ENCODE data around the gene ANKRD31.

The ANKRD31 gene

GRCh38 chr5:75023368-75024159, 213.1 kb downstream of the ANKRD31 start:
- DNase-seq = no peak
- Histone ChIP-seq H3K9me3 (no peaks in the 10 kb centered on the region), H3K4me1 (no peaks in the 10 kb centered on the region), H3K27me3 (no peaks in the 10 kb centered on the region), H3K27ac (no peak overlapping the region), H3K36me3 (no peaks in the 10 kb centered on the region), H3K4me3 (no peak overlapping the region)
- no peak for TF ChIP-seq CTCF (IDR thresholded peaks at IDR 0.05)
- intact Hi-C loops (cut with DNase I; ENCODE audit: low total_unique reads) = no loop called here

DNA sequence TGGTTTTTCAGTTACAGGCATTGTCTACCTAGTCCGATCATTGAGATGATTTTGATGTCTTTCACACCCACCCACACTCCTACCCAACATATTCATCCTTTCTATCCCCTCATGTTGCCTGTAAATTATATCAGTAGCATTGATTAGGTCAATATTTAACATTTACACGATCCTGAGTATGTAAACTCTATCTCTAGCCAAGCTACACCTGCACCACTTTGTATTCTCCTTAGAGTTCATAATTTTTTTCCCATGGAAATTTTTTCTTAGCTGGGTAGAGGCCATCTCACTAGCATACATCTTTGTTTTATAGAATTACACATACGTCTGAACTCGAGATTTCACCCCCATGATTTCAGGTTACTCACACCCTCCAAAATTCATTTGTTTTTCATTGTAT, 214.9 kb downstream of the ANKRD31 start:
- H3K9me3 ChIP-seq = no peaks in the 10 kb centered on the region
- no peaks in the 10 kb centered on the region for H3K36me3 ChIP-seq
- H3K27me3 ChIP-seq = no peaks in the 10 kb centered on the region
- no peaks in the 10 kb centered on the region for H3K4me1 ChIP-seq
- no peak for TF ChIP-seq CTCF (IDR thresholded peaks at IDR 0.05)
- DNase-seq = no peak
- H3K4me3 ChIP-seq = no peak overlapping the region
- H3K27ac ChIP-seq = no peak overlapping the region
- intact Hi-C loops (cut with DNase I; ENCODE audit: low total_unique reads) = no loop called here

DNA sequence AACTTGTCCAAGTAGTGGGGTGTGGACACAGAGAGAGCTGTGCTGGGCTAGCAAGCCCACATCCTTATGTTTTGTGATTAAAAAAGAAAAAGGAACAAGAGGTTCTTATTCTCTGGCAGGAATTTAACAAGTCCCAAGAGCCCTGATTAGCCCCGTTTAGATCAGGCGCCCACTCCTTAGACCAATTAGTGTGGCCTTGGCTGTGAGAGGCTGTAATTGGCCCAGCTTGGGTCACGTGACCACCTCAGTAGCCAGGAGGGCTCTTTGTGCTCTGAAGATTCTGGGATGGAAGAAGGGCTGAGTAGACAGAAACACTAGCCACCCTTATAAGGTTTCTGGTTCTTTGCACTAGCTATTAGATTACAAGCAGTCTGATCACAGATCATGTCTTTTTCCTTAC, 215.5 kb downstream of the ANKRD31 start:
- no peak for DNase-seq

GRCh38 chr5:75020016-75020656, 216.5 kb downstream of the ANKRD31 start:
- Histone ChIP-seq H3K27ac (no peak overlapping the region), H3K27me3 (no peaks in the 10 kb centered on the region), H3K4me3 (no peak overlapping the region), H3K9me3 (no peaks in the 10 kb centered on the region), H3K36me3 (no peaks in the 10 kb centered on the region), H3K4me1 (no peaks in the 10 kb centered on the region)
- no peak for DNase-seq
- no peak for TF ChIP-seq CTCF (IDR thresholded peaks at IDR 0.05)
- intact Hi-C loops (cut with DNase I; ENCODE audit: low total_unique reads) = no loop called here

More for the DNA sequence above, 215.5 kb downstream of the ANKRD31 start:
- H3K36me3 ChIP-seq = no peaks in the 10 kb centered on the region
- no peak overlapping the region for H3K4me3 ChIP-seq
- no peaks in the 10 kb centered on the region for H3K27me3 ChIP-seq
- intact Hi-C loops (cut with DNase I; ENCODE audit: low total_unique reads) = no loop called here
- no peak for TF ChIP-seq CTCF (IDR thresholded peaks at IDR 0.05)
- no peak overlapping the region for H3K27ac ChIP-seq
- no peaks in the 10 kb centered on the region for H3K9me3 ChIP-seq
- H3K4me1 ChIP-seq = no peaks in the 10 kb centered on the region

GRCh38 chr5:75018805-75019587, 217.7 kb downstream of the ANKRD31 start:
- TF ChIP-seq CTCF (IDR thresholded peaks at IDR 0.05) = no peak
- no peaks in the 10 kb centered on the region for H3K9me3 ChIP-seq
- H3K4me3 ChIP-seq = no peak overlapping the region
- intact Hi-C loops (cut with DNase I; ENCODE audit: low total_unique reads) = no loop called here
- H3K4me1 ChIP-seq = no peaks in the 10 kb centered on the region
- H3K36me3 ChIP-seq = no peaks in the 10 kb centered on the region
- H3K27ac ChIP-seq = no peak overlapping the region
- no peak for DNase-seq
- no peaks in the 10 kb centered on the region for H3K27me3 ChIP-seq
